Right ventricle myocardium inferior (tissue), 1 donor: ENCODE measurements around the gene TAC4. TPM values are rescaled to one million over a fixed set of nuclear protein-coding genes. Genes with fewer than 3 reads are reported as not detected.

ENCODE experiments used
- ATAC-seq: fragments of 200-7000 bp; cut with Tn5 transposase; one replicate; pipeline ENCODE4 v1.9.1; 2020; ENCODE audit warnings: mild to moderate bottlenecking, moderate library complexity
- DNase-seq: peaks from one replicate; pipeline ENCODE4 v3.0.0; 2021; ENCODE audit errors: missing footprints
- intact Hi-C: fragments of 100-400 bp; cut with DNase I; formaldehyde crosslinking; loops from one replicate; pipeline ENCODE4 v1.11.0; 2022
- long read RNA-seq: library from polyadenylated mRNA; unstranded; transcript quantifications from one replicate; pipeline ENCODE4 v2.0.0, GENCODE V29; 2021
- total RNA-seq: library from RNA; stranded (reverse); fragmentation: NEBNext Ultra II Directional; extraction: Animal tissue kit (Norgen Biotek cat#: 25700); gene quantifications from one replicate; pipeline ENCODE4 v1.2.1, GENCODE V29; 2021
- donor health status: DM: no; HTN: yes; CAD: no; lungs with severe emphysema.

Gene TAC4, protein sequence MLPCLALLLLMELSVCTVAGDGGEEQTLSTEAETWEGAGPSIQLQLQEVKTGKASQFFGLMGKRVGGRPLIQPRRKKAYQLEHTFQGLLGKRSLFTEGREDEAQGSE
- 0.43 TPM for total RNA-seq
- long read RNA-seq = 0 reads

DNA sequence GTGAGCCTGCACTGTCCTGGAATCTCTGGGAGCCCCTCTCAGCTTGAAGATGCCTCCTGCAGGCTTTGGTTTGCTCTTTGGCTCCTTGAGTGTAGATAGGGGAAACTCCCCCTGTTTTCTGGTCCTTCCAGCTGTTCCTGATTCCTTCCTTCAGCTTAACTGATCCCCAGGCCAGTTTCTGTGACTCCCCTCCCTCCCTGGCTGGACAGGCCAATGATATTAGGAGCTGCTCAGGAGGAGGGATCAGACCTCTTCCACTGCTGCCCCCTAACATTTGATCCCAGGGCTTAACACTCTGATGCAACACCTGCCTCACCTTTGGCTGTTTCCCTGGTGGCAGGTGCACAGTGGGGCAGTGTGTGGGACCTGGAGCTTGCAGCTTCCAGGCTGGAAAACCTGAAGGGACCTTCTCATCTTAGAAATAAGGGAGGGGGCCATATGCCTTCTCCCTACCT is at the start of gene TAC4:
TAC4 (minus strand) TSS at position 51 of the 455 bp plus-strand sequence. CDS start 52 bp downstream, outside the sequence.
- intact Hi-C loops = loop anchor here (5.0 kb wide), 2 partner anchors 121 to 141 kb away; partner anchors contain the start of gene SLC35B1
- DNase-seq = no peak
- ATAC-seq = no peak

DNA sequence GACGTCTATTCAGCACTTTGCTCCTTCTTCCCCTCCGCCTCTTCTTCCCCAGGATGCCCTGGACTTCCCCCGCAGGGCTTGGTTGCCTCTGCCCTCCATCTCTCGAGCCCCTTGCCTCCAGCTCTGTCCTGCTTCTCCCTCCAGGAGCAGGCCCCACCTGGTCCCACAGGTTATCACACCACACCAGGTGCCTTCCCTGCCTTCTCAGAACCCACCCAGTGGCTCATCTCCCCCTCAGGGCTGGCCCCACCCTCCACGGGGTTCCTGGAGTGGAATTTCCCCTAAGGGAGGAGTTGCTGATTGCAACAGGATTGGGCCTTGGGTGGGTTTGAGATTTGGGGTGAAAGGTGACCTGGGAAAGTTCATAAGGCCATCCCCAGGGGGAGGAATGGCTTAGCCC is 49.0 kb upstream of the TAC4 start:
- ATAC-seq (no peak), DNase-seq (no peak)
- intact Hi-C loops = no loop called here

DNA sequence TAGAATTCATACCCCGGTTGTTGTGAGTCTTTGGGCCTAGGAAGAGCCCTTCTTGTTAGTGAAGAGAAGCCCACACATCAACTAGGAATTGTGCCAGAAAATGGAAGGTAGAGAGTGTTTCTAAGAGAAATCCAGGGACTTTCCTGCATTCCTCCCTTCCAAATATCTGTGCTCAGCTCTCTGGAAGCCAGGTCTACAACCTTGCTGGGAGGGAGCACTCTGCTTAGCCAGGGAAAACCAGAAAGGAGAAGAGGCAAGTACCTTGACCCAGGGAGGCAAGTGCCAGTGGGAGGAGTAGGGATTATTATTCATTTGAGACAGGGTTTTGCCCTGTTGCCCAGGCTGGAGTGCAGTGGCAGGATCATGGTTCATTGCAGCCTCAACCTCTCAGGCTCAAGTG is 48.4 kb upstream of the TAC4 start:
- DNase-seq (no peak), ATAC-seq (no peak)
- intact Hi-C loops = no loop called here

DNA sequence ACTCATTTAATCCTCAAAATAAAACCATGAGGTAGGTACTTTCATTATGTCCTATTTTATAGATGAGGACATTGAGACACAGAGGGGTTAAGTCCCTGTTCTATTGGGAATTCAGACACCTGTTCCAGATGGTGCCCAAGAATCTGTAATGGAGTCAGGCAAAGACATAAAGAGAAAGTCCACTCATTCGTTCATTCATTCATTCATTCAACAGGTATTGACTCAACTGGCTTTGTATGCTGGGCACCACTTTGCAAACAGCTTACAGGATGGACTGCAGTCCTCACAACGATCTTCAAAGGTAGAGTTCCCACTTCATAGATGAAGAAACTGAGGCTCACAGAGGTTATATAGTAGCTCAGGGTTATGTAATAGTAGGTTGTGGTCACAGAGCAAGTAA is 47.9 kb upstream of the TAC4 start:
- intact Hi-C loops = no loop called here
- no peak for ATAC-seq
- no peak for DNase-seq

DNA sequence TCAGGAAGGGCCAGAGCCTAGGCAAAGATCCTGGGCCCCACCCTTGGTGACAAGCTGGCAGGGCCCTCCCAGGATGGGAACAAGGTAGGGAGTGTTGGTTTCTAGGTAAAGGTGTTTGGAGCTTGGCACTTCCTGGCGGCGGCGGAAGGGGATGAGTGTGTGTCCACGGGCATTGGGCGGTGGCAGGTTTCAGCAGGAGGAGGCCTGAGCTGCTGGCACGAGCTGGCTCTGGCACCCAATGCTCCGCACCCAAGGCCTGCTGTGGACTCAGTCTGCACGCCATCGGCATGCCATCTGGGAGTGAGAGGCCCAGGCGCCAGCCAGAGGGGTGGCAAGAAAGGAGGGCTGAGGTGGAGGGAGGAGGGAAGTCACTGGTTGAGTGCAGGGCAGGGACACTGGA is 46.9 kb upstream of the TAC4 start:
- ATAC-seq = no peak
- DNase-seq = no peak
- intact Hi-C loops = no loop called here

DNA sequence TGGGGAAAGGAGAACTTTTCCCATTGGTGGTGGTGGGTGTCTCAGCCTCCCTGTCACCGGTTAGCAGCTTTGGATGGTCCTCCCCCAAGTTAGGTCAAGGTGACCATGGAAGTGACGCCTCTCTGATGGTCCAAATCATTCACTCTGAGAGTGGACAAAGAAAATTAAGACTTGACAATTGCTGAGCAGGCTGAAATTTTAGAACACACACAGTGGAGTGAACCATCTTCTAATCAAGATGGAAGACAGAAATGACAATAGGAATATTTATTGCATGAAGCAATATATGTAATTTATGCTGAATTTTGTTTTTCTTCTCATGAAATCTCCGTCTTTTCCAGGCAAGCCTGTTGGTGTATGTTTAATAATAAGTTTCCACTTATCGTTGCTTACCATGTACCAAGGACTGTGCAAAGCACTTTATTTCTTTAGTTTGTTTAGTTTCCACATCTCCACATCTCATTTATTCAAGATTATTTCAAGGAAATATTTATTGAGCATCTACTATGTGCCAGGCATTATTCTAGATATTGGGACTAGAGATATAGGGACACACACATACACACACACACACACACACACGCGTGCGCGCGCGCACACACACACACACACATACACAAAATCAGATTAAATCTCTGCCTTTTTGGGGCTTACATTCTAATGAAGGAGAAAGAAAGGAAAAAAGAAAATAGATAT is 44.0 kb upstream of the TAC4 start:
- DNase-seq = no peak
- intact Hi-C loops = no loop called here
- ATAC-seq = no peak

DNA sequence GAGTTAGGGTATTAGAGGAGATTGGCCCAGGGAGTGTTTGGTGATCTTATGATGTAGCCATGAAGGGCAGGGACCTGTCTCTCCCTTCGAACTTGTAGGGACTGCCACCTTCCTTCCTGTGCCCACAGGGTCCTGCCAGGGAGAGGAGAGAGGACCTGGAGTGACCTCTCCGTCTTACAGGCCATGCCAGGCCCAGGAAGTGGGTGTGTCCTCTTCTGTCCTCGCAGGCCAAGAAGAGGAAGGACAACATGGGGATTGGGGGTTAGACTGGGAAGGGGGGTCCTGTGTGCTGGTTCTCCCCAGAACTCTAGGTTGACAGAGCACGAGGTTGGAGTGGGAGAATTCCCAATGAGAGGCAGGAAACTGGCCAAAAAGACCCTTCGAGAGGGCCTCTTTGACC is 43.4 kb upstream of the TAC4 start:
- DNase-seq = no peak
- intact Hi-C loops = no loop called here
- ATAC-seq = no peak

DNA sequence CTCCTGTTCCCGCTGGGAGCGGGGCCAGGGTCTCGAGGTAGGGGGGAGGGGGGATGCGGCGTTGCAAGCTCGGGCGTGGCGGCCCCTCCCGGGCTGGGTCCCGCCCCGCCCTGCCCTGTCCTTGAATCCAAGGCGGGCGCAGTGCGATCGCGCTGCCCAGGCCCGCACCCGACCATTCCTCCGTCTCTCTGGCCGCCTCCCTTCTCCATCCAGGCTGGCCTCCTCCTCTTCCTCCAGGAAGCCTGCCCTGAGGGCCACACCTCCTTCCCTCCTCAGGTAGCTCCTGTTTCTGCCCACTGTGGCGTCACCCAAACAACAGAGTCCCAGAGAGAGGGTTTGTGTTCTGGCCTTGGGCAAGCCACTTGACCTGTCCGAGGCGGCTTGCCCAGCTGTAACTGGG is 43.0 kb upstream of the TAC4 start:
- intact Hi-C loops = no loop called here
- DNase-seq (no peak), ATAC-seq (no peak)

DNA sequence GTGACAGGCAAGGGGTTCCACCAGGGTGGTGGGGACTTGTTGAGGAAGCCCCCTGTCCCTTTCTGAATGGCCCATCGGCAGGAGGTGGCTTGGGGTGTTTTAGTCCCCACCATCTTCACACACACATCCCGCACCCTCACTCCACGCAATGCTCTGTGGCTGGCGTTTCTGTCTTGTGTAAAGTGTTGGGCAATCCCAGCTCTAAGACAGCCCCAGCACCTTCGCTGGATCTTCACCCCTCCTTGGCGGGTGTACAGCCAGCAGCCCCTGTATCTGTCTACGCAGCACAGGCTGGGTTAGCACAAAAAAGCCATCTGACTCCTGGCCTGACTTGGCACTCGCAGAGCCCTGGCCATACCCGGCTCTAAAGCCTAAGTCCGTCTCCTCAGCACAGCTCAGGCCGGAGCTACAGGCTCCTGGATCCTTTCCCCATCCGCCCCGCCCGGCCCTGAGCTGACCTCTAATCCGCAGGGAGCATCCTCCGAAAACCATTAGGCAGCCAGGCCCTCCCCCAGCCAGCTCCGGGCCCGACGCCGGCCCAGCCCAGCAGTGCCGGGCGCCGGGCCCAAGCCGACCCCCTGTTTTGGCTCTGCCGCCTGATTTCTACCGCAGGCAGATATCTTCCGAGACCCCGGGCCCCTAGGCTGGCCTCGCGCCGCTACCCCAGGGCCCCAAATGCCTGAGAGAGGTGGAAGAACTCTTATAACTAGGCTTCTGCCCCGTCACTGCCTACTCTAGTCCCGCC is 42.4 kb upstream of the TAC4 start:
- intact Hi-C loops = no loop called here
- ATAC-seq (peak; percentile 77), DNase-seq (no peak)

DNA sequence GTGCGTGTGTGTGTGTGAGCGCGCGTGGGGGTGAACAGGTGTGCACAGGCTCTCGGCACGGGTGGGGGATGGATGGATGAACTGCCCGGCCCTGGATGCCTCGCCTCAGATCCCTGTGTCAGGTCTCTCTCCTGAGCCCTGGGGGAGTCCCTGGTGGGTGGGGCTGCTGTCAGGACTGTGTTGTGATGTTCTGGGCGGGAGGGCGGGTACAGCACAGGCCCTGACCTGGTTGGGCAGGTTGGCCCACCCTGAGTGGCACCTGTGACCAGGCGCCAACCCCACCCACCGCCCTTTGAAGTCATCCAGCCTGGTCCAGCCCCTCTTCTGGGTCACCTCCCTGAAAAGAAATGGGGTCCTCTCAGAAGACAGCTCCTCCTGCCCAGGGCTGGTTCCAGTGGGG is 41.6 kb upstream of the TAC4 start:
- DNase-seq (no peak), ATAC-seq (no peak)
- intact Hi-C loops = no loop called here

DNA sequence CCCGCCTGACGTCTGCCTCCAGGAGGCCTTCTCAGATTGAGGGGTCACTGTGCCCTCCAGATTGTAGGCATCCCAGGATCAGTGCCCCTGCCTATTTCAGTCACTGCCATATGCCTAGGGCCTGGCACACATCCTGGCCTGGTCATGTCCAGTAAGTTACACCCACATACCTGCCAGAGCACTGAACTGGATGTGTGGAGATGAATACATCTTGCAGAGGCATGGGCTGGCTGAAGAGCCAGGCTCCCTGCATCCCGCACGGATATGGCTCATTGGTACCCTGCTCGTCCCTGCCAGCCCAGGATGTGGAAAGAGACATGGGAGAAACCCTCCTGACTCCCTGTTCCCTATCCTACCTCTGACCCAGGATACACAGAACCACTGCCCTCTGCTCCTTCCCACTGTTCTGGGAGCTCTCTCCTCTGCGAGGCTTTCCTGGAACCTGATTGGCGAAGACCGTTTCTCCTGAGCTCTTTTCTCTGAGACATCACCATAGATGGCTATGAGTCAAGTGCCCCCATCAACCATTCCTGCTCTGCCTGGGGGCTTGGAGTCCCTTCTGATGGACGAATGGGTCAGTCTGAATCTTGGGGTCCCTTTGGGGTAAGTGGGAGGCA is 40.0 kb upstream of the TAC4 start:
- intact Hi-C loops = no loop called here
- no peak for DNase-seq
- no peak for ATAC-seq

DNA sequence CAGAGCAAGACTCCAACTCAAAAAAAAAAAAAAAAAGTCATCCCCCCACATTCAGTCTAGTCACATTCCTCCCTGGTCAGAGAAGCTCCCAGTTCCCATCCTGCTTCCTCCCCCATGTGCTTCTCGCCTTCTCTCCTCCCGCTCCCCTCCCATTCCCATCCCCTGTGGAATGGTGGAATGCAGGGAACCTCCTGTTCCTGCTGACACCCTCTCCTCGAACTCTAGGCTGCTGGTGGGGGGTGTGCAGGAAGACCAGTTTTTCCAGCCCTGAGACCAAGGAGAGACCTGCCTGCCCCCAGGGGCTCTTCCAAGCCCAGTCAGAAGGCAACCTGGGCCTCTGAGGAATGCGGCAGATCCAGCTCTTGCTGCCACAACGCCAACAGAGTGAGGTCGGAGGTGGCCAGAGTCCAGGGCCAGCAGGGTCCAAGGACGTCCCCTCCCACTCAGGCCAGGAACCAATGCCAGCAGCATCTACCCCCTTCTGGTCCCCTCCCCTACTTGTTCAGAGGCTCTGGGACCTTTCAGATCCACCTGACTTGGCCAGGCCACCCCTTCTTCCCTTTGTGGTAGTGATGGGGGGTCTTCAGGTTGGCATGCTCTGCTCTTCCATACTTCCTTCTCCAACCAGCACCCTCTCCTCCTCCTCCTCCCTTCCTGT is 39.3 kb upstream of the TAC4 start:
- ATAC-seq = no peak
- intact Hi-C loops = no loop called here
- no peak for DNase-seq

DNA sequence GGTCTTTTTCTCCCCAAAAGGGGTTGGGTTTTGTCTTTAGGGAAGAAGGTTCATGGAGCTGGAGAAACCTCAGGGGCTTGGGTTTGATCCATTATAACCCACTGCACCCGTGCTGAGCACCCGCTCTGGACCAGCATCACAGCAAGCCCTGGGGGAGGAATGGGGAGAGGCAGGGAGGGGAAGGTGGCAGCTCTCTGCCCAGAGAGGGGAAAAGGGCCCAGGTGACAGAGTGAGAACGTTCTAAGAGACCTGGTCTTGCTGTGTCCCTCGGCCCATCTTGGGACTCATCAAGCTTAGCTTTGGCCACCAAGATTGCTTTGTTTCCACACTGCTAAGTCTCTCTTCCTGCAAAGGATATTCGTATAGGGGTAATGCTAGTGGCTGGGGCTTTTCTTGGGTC is 38.2 kb upstream of the TAC4 start:
- intact Hi-C loops = no loop called here
- no peak for ATAC-seq
- no peak for DNase-seq

DNA sequence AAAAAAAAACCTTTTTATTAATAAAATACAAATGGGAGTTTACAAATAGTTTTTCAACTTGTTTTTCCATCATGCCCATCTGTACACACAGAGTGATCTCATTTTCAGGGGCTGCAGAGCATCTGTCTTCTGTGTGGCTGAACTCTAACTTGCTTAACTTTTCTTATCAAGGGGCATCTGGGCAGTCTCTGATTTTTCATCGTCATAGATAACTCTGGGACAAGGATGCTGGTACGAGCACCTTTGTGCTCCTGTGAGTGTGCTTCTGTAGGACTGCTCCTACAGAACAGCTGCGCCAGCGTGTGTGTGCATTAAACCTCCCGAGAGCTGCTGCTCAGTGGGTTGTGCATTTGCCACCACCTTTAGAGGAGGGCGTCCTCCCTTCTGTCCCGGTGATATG is 34.6 kb upstream of the TAC4 start:
- intact Hi-C loops = loop anchor here (5.0 kb wide), 1 partner anchor 210 kb away; no protein-coding TSS in a partner anchor
- no peak for ATAC-seq
- no peak for DNase-seq

DNA sequence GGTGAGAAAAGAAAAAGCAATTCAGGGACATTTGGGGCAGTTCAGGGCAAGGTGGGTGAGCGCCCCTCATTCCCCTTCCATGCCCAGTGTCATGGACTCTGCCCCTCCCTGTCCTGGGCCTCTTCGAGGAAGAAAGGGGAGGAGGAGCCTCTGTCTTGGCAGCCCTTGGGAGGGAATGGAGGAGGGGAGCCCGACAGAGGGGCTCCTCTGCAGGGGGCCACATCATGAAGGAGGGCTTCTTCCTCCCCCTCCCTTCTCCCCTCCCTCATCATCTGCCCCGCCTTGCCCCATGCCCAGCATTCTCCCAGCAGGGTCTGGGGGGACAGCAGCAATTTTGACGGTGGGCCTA is 33.2 kb upstream of the TAC4 start:
- intact Hi-C loops = loop anchor here (5.0 kb wide), 1 partner anchor 211 kb away; no protein-coding TSS in a partner anchor
- DNase-seq (no peak), ATAC-seq (no peak)

DNA sequence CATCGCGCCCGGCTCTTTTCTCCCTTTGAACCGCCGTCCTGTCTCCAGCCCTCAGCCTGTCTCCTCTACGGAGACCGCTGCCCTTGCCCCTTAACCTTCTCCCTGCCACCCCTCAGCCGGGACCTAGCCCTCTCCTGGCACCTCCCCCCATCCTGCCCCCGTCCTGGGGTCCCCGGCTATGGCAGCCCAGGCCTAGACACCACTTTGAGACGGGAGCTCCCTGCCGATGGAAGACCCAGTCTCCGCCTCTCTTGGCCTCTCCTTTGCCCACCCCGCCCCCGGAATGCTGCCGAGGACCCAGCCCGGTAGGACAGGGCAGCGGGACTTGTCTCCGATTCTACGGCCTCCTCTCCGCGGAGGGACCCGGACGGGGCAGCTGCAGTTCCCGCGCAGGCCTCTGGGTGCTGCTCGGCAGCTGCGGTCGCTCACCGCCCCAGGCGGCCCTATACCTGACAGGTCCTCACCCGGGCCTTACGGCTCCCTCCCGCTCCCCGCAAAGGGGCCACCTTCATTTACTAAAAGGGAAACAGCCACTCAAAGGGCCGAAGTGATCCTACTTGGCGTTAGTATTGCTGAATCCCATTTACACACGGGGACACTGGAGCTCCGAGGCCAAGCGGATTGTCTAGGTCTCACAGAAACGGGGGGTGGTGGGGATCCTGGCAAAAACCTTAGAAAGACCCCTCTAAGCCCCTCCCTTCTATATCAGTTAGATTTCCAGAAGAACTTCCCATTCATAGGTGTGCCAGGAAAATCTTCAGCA is 32.6 kb upstream of the TAC4 start:
- DNase-seq (no peak), ATAC-seq (peak; percentile 90)
- intact Hi-C loops = loop anchor here (1.0 to 5.0 kb wide), 2 partner anchors 118 to 212 kb away; no protein-coding TSS in a partner anchor

DNA sequence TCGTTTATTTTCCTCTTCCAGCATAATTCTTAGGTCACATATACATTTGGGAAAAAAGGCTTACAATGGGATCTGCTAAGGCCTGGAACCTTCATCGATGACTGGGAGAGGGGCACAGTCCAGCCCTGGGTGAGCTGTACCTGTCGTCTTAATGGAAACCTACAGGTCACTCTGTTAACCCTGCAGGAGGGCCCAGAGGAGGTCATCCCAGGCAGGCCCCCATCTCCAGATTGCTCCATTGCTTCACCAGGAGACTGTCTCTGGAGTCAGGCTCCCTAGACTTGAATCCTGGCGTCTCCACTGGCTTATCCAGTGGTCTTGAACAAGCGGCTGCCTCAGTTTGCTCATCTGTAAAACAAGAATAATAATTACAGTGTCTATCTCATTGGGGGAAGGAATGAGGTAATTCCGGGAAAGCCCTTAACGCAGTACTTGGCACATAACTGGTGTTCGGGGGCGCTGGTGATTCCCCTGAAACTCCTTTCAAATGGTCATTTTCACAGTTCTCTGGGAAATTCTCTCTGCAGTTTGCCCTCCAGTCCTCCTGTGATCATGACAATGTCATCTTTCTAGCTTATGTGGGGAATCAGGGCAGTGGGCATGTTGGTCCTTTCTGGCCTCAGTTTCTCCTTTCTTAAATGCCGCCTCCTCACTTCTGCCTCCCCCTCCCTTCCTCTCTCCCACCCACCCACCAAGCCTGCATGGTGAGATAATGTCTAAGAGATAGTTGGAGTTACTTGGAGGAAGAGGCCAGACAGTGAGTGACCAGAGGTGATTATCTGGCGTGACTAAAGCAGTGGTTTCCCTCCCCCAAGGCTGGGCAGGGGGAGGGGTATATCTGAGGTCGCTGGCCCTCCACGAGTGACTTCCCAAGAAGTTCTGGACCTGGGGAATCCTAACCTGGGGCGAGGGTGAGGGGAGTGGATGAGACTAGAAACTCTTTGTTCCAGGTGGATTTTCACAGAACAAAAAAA is 31.3 kb upstream of the TAC4 start:
- ATAC-seq = no peak
- DNase-seq = no peak
- intact Hi-C loops = no loop called here
